HepG2 (cell line): ENCODE results near the gene ERFL. TPM values are rescaled to one million over a fixed set of nuclear protein-coding genes. Genes with fewer than 3 reads are reported as not detected.
A peak's percentile ranks its signal among the peaks of the same experiment; 100 is the strongest.

Experiments
- AKAP8 ChIP-seq: sonication (generic); formaldehyde crosslinking; IDR thresholded peaks from 2 replicates; pipeline ENCODE4 v1.5.1; 2020; ENCODE audit warnings: mild to moderate bottlenecking, missing genetic modification reagents
- BCL6 ChIP-seq: IDR thresholded peaks from 2 replicates; pipeline ENCODE4 v1.6.1; 2016; ENCODE audit warnings: missing genetic modification reagents, missing compliant biosample characterization
- MEF2D ChIP-seq: sonication (generic); formaldehyde crosslinking; IDR thresholded peaks from 2 replicates; pipeline ENCODE4 v1.5.1; 2020; ENCODE audit warnings: mild to moderate bottlenecking, missing genetic modification reagents
- MEIS2 ChIP-seq: sonication (generic); formaldehyde crosslinking; IDR thresholded peaks from 2 replicates; pipeline ENCODE4 v1.9.0; 2021; ENCODE audit warnings: mild to moderate bottlenecking, missing genetic modification reagents
- SAFB2 ChIP-seq: sonication (generic); formaldehyde crosslinking; IDR thresholded peaks from 2 replicates; pipeline ENCODE4 v1.5.1; 2020; ENCODE audit warnings: missing genetic modification reagents, low read depth, mild to moderate bottlenecking, borderline replicate concordance
- TGIF2 ChIP-seq: IDR thresholded peaks from 2 replicates; pipeline ENCODE4 v1.6.1; 2016; ENCODE audit warnings: control low read depth, missing compliant biosample characterization
- TOE1 ChIP-seq: sonication (generic); formaldehyde crosslinking; IDR thresholded peaks from 2 replicates; pipeline ENCODE4 v1.4.0; 2020; ENCODE audit warnings: mild to moderate bottlenecking, missing genetic modification reagents
- ZNF143 ChIP-seq: sonication (generic); formaldehyde crosslinking; IDR thresholded peaks from 2 replicates; pipeline ENCODE4 v1.4.0; 2020; ENCODE audit warnings: missing genetic modification reagents
- polyA plus RNA-seq, 8 experiments: library from polyadenylated mRNA; depleted of rRNA in 3 of 8; stranded (reverse) in 7 of 8; unstranded in 1 of 8; fragments of >200 nt; fragmentation: Illumina TruSeq in 4 of 8; extraction: Trizol in 4 of 8; gene quantifications; 2 replicates each; pipeline versions ENCODE4 v1.2.1 to v1.2.3, GENCODE V29; 2011 to 2016; ENCODE audit warnings: low read depth in 4 of 8, missing spikeins in 1 of 8, mixed read lengths in 1 of 8; ENCODE audit not compliant: insufficient read depth in 1 of 8
- total RNA-seq, 5 experiments: library from RNA; depleted of rRNA; stranded (reverse); fragments of >200 nt; fragmentation: Illumina TruSeq; extraction: Trizol; gene quantifications; 2 replicates each; pipeline ENCODE4 v1.2.3, GENCODE V29; 2016; ENCODE audit warnings: low read depth in 1 of 5
- TF ChIP-seq, protein P1 (sequence below): sonication (generic); formaldehyde crosslinking; conservative IDR thresholded peaks from 2 replicates; pipeline ENCODE4 v1.4.0; 2020; ENCODE audit warnings: mild to moderate bottlenecking, missing genetic modification reagents, moderate library complexity
- TF ChIP-seq, protein P2 (sequence below): IDR thresholded peaks from 2 replicates; pipeline ENCODE4 v1.6.1; 2012; ENCODE audit warnings: inconsistent platforms
- TF ChIP-seq, protein P3 (sequence below): sonication (generic); formaldehyde crosslinking; IDR thresholded peaks from 2 replicates; pipeline ENCODE4 v1.4.0; 2020; ENCODE audit warnings: missing genetic modification reagents
- TF ChIP-seq, protein P4 (sequence below): sonication (generic); formaldehyde crosslinking; IDR thresholded peaks from 2 replicates; pipeline ENCODE4 v1.8.0; 2022; ENCODE audit warnings: missing genetic modification reagents, mild to moderate bottlenecking, moderate library complexity, borderline replicate concordance
- TF ChIP-seq, protein P5 (sequence below): sonication (generic); formaldehyde crosslinking; IDR thresholded peaks from one replicate; pipeline ENCODE4 v1.5.1; 2020; ENCODE audit warnings: mild to moderate bottlenecking, missing genetic modification reagents; ENCODE audit errors: not compliant biosample characterization

The ERFL gene
- total and polyA plus RNA-seq, 2 of the 13 experiments (the other 11 are each of a cell fraction or from before 2014, with no cell fraction given): not detected

DNA sequence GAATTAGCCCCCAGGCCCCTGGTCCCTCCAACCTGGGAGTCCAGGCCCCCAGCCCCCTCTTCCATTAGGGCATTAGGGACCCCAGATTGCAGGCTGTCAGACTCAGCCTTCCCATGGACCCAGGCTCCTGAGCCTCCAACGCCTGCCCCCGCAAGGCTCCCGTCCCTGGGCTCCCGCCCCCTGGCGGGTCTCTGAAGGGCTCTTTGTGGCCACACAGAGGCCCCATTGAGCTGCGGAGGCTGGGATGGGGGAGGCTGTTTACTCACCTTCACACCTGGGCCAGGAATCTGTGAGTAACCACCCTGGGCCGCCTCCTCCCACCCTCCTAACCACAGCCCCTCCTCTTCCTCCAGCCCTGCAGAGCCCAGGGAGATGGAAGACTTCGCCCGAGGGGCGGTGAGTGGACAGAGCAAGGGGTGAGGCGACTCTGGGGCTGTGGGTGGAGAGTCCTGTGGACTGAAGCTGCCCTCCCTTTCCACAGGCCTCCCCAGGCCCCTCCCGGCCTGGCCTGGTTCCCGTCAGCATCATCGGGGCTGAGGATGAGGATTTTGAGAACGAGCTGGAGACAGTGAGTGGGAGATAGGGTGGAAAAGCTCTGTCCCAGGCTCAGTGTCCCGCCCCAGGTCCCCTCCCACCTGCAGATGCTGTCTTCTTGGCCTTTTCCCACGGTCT is 40.4 kb downstream of the ERFL start (continued):
- TF ChIP-seq, protein P1, sequence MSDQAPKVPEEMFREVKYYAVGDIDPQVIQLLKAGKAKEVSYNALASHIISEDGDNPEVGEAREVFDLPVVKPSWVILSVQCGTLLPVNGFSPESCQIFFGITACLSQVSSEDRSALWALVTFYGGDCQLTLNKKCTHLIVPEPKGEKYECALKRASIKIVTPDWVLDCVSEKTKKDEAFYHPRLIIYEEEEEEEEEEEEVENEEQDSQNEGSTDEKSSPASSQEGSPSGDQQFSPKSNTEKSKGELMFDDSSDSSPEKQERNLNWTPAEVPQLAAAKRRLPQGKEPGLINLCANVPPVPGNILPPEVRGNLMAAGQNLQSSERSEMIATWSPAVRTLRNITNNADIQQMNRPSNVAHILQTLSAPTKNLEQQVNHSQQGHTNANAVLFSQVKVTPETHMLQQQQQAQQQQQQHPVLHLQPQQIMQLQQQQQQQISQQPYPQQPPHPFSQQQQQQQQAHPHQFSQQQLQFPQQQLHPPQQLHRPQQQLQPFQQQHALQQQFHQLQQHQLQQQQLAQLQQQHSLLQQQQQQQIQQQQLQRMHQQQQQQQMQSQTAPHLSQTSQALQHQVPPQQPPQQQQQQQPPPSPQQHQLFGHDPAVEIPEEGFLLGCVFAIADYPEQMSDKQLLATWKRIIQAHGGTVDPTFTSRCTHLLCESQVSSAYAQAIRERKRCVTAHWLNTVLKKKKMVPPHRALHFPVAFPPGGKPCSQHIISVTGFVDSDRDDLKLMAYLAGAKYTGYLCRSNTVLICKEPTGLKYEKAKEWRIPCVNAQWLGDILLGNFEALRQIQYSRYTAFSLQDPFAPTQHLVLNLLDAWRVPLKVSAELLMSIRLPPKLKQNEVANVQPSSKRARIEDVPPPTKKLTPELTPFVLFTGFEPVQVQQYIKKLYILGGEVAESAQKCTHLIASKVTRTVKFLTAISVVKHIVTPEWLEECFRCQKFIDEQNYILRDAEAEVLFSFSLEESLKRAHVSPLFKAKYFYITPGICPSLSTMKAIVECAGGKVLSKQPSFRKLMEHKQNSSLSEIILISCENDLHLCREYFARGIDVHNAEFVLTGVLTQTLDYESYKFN (CRISPR knock-in tag): peak; percentile 91
- TF ChIP-seq, protein P2, sequence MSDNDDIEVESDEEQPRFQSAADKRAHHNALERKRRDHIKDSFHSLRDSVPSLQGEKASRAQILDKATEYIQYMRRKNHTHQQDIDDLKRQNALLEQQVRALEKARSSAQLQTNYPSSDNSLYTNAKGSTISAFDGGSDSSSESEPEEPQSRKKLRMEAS: peak; percentile 30; the same call in 1 of the 2 replicates
- TF ChIP-seq ZNF143 (0 out of 2 replicates have a peak, but pooled peaks have one; percentile 17), MEF2D (CRISPR knock-in tag) (peak; percentile 28; the same call in 1 of the 2 replicates), TOE1 (CRISPR knock-in tag) (no peak), MEIS2 (CRISPR knock-in tag) (peak; percentile 60; the same call in 1 of the 2 replicates), SAFB2 (CRISPR knock-in tag) (0 out of 2 replicates have a peak, but pooled peaks have one; percentile 34), AKAP8 (peak; percentile 81), BCL6 (CRISPR knock-in tag) (peak; percentile 68), TGIF2 (peak; percentile 82)
- TF ChIP-seq, protein P3, sequence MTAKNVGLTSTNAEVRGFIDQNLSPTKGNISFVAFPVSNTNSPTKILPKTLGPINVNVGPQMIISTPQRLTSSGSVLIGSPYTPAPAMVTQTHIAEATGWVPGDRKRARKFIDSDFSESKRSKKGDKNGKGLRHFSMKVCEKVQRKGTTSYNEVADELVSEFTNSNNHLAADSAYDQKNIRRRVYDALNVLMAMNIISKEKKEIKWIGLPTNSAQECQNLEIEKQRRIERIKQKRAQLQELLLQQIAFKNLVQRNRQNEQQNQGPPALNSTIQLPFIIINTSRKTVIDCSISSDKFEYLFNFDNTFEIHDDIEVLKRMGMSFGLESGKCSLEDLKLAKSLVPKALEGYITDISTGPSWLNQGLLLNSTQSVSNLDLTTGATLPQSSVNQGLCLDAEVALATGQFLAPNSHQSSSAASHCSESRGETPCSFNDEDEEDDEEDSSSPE (CRISPR knock-in tag): 0 out of 2 replicates have a peak, but pooled peaks have one; percentile 37
- TF ChIP-seq, protein P4, sequence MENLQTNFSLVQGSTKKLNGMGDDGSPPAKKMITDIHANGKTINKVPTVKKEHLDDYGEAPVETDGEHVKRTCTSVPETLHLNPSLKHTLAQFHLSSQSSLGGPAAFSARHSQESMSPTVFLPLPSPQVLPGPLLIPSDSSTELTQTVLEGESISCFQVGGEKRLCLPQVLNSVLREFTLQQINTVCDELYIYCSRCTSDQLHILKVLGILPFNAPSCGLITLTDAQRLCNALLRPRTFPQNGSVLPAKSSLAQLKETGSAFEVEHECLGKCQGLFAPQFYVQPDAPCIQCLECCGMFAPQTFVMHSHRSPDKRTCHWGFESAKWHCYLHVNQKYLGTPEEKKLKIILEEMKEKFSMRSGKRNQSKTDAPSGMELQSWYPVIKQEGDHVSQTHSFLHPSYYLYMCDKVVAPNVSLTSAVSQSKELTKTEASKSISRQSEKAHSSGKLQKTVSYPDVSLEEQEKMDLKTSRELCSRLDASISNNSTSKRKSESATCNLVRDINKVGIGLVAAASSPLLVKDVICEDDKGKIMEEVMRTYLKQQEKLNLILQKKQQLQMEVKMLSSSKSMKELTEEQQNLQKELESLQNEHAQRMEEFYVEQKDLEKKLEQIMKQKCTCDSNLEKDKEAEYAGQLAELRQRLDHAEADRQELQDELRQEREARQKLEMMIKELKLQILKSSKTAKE (CRISPR knock-in tag): peak; percentile 53; the same call in 1 of the 2 replicates
- TF ChIP-seq, protein P5, sequence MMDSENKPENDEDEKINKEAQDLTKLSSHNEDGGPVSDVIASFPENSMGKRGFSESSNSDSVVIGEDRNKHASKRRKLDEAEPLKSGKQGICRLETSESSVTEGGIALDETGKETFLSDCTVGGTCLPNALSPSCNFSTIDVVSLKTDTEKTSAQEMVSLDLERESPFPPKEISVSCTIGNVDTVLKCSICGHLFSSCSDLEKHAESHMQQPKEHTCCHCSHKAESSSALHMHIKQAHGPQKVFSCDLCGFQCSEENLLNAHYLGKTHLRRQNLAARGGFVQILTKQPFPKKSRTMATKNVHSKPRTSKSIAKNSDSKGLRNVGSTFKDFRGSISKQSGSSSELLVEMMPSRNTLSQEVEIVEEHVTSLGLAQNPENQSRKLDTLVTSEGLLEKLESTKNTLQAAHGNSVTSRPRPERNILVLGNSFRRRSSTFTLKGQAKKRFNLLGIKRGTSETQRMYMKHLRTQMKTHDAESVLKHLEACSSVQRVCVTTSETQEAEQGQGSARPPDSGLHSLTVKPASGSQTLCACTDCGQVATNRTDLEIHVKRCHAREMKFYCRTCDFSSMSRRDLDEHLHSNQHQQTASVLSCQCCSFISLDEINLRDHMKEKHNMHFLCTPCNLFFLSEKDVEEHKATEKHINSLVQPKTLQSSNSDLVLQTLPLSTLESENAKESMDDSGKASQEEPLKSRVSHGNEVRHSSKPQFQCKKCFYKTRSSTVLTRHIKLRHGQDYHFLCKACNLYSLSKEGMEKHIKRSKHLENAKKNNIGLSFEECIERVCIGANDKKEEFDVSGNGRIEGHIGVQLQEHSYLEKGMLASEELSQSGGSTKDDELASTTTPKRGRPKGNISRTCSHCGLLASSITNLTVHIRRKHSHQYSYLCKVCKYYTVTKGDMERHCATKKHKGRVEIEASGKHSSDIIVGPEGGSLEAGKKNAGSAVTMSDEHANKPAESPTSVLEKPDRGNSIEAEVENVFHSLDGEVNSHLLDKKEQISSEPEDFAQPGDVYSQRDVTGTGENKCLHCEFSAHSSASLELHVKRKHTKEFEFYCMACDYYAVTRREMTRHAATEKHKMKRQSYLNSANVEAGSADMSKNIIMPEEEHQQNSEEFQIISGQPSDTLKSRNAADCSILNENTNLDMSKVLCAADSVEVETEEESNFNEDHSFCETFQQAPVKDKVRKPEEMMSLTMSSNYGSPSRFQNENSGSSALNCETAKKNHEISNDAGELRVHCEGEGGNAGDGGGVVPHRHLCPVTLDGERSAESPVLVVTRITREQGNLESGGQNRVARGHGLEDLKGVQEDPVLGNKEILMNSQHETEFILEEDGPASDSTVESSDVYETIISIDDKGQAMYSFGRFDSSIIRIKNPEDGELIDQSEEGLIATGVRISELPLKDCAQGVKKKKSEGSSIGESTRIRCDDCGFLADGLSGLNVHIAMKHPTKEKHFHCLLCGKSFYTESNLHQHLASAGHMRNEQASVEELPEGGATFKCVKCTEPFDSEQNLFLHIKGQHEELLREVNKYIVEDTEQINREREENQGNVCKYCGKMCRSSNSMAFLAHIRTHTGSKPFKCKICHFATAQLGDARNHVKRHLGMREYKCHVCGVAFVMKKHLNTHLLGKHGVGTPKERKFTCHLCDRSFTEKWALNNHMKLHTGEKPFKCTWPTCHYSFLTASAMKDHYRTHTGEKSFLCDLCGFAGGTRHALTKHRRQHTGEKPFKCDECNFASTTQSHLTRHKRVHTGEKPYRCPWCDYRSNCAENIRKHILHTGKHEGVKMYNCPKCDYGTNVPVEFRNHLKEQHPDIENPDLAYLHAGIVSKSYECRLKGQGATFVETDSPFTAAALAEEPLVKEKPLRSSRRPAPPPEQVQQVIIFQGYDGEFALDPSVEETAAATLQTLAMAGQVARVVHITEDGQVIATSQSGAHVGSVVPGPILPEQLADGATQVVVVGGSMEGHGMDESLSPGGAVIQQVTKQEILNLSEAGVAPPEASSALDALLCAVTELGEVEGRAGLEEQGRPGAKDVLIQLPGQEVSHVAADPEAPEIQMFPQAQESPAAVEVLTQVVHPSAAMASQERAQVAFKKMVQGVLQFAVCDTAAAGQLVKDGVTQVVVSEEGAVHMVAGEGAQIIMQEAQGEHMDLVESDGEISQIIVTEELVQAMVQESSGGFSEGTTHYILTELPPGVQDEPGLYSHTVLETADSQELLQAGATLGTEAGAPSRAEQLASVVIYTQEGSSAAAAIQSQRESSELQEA (CRISPR knock-in tag): peak; percentile 66
